ENCODE data around the gene GPC3.

Gene GPC3

GRCh38 chrX:133804072-133804471 is 181.3 kb downstream of the GPC3 start:
- Histone ChIP-seq H3K4me3 (ENCODE audit: low read depth, low read length) (no peak overlapping the region), H3K36me3 (ENCODE audit: control insufficient read depth in 2 of 2, insufficient read depth in 1 of 2, low read length in 2 of 2) (no peaks in the 10 kb centered on the region), H3K4me1 (ENCODE audit: control insufficient read depth, insufficient read depth, low read length) (no peaks in the 10 kb centered on the region), H3K9me3 (ENCODE audit: control insufficient read depth, insufficient read depth, low read depth, low read length) (no peaks in the 10 kb centered on the region), H3K27ac (ENCODE audit: extremely low read depth, low read depth, low read length) (no peak overlapping the region)
- no peak for TF ChIP-seq ZNF184 (tag by site-specific recombination; IDR thresholded peaks at IDR 0.05)
- no peak for TF ChIP-seq ZNF48 (tag by site-specific recombination; IDR thresholded peaks at IDR 0.05)
- no peak for TF ChIP-seq ZNF704 (tag by site-specific recombination; IDR thresholded peaks at IDR 0.05)
- no peak for TF ChIP-seq ZSCAN16 (tag by site-specific recombination; IDR thresholded peaks at IDR 0.05)
- no peak for TF ChIP-seq ZNF221 (tag by site-specific recombination; IDR thresholded peaks at IDR 0.05; ENCODE audit: borderline replicate concordance)
- no peak for TF ChIP-seq ZNF341 (tag by site-specific recombination; IDR thresholded peaks at IDR 0.05; ENCODE audit: low read depth)
- no peak for TF ChIP-seq ZNF214 (tag by site-specific recombination; IDR thresholded peaks at IDR 0.05; ENCODE audit: borderline replicate concordance)
- TF ChIP-seq ZNF248 (tag by site-specific recombination; IDR thresholded peaks at IDR 0.05) = no peak
- no peak for TF ChIP-seq ZNF660 (tag by site-specific recombination; IDR thresholded peaks at IDR 0.05)
- TF ChIP-seq ZNF311 (tag by site-specific recombination; IDR thresholded peaks at IDR 0.05; ENCODE audit: borderline replicate concordance) = no peak
- no peak for TF ChIP-seq ZNF114 (tag by site-specific recombination; IDR thresholded peaks at IDR 0.05)
- TF ChIP-seq ZNF302 (tag by site-specific recombination; IDR thresholded peaks at IDR 0.05; ENCODE audit: low read depth) = no peak
- no peak for TF ChIP-seq ZNF24 (tag by site-specific recombination; IDR thresholded peaks at IDR 0.05)
- POLR2A ChIA-PET = no interaction called here
- CTCF ChIA-PET = interaction anchor here (0.7 kb wide), 1 partner anchor 11 kb away, joined by 3 read pairs; no protein-coding TSS in a partner anchor

GRCh38 chrX:133796282-133796681 is 189.1 kb downstream of the GPC3 start:
- Histone ChIP-seq H3K9me3 (ENCODE audit: control insufficient read depth, insufficient read depth, low read depth, low read length) (no peaks in the 10 kb centered on the region), H3K27ac (ENCODE audit: extremely low read depth, low read depth, low read length) (no peak overlapping the region), H3K36me3 (ENCODE audit: control insufficient read depth in 2 of 2, insufficient read depth in 1 of 2, low read length in 2 of 2) (no peaks in the 10 kb centered on the region), H3K4me3 (ENCODE audit: low read depth, low read length) (no peak overlapping the region), H3K4me1 (ENCODE audit: control insufficient read depth, insufficient read depth, low read length) (no peaks in the 10 kb centered on the region; the same call in 1 of the 2 replicates)
- ChIA-PET CTCF (interaction anchor here (0.6 kb wide), 1 partner anchor 177 kb away, joined by 3 read pairs; no protein-coding TSS in a partner anchor), POLR2A (no interaction called here)
- TF ChIP-seq SCRT1 (tag by site-specific recombination; IDR thresholded peaks at IDR 0.05; ENCODE audit: borderline replicate concordance) = no peak
- no peak for TF ChIP-seq TCF7L2 (IDR thresholded peaks at IDR 0.05; ENCODE audit: borderline replicate concordance, low read depth, low read length)
- TF ChIP-seq ZNF366 (tag by site-specific recombination; conservative IDR thresholded peaks at IDR 0.05) = no peak
- TF ChIP-seq ZNF324 (tag by site-specific recombination; IDR thresholded peaks at IDR 0.05) = no peak
- TF ChIP-seq KLF10 (tag by site-specific recombination; IDR thresholded peaks at IDR 0.05) = no peak
- TF ChIP-seq YY1 (tag by site-specific recombination; IDR thresholded peaks at IDR 0.05) = no peak
- no peak for TF ChIP-seq ZSCAN18 (tag by site-specific recombination; IDR thresholded peaks at IDR 0.05)
- TF ChIP-seq ZNF223 (tag by site-specific recombination; IDR thresholded peaks at IDR 0.05) = no peak
- no peak for TF ChIP-seq ZNF221 (tag by site-specific recombination; IDR thresholded peaks at IDR 0.05; ENCODE audit: borderline replicate concordance)
- no peak for TF ChIP-seq ZNF571 (tag by site-specific recombination; IDR thresholded peaks at IDR 0.05)
- no peak for TF ChIP-seq ZNF18 (tag by site-specific recombination; IDR thresholded peaks at IDR 0.05)
- TF ChIP-seq ZNF155 (tag by site-specific recombination; IDR thresholded peaks at IDR 0.05) = no peak
- TF ChIP-seq KLF17 (tag by site-specific recombination; IDR thresholded peaks at IDR 0.05) = no peak
- no peak for TF ChIP-seq ZNF692 (tag by site-specific recombination; IDR thresholded peaks at IDR 0.05)

All from HEK293 (cell line).